GM12872 (cell line): ENCODE measurements around the gene KCNN1.

ENCODE experiments used
- CTCF ChIP-seq: IDR thresholded peaks from 3 replicates; pipeline ENCODE4 v1.5.1; 2011; ENCODE audit warnings: low read depth, mild to moderate bottlenecking, low read length, moderate library complexity; ENCODE audit not compliant: insufficient read depth

KCNN1 gene

GRCh38 chr19:17968362-17968761 lies 1.5 kb downstream of the KCNN1 start:
- no peak for TF ChIP-seq CTCF

- TF ChIP-seq CTCF, result no peak
These were observed 2.3 kb downstream of the KCNN1 start for GRCh38 chr19:17969096-17969792.

- no peak for TF ChIP-seq CTCF
These were observed 5.3 kb downstream of the KCNN1 start for GRCh38 chr19:17972230-17972629.

GRCh38 chr19:17973759-17974158 lies 6.9 kb downstream of the KCNN1 start:
- TF ChIP-seq CTCF, result no peak

- no peak for TF ChIP-seq CTCF
These were observed 7.6 kb downstream of the KCNN1 start for GRCh38 chr19:17974551-17974950.

GRCh38 chr19:17975032-17975431 lies 8.1 kb downstream of the KCNN1 start:
- no peak for TF ChIP-seq CTCF

GRCh38 chr19:17977021-17977420 lies 10.1 kb downstream of the KCNN1 start:
- TF ChIP-seq CTCF, result no peak

GRCh38 chr19:17977488-17977887 lies 10.6 kb downstream of the KCNN1 start:
- no peak for TF ChIP-seq CTCF
